H9 (cell line): ENCODE results near the gene DOCK2. TPM values are rescaled to one million over a fixed set of nuclear protein-coding genes. Genes with fewer than 3 reads are reported as not detected.

Experiments used
- DNase-seq: peaks from one replicate; pipeline ENCODE4 v3.0.0-alpha.2; 2017
- H2AFZ ChIP-seq: one replicate; pipeline ENCODE4 v1.6.1; 2013; ENCODE audit warnings: mild to moderate bottlenecking, low read length, control low read depth, moderate library complexity
- H2AK5ac ChIP-seq: 2 replicates; pipeline ENCODE4 v1.6.1; 2013; ENCODE audit warnings: low read length, control low read depth, mixed read lengths; ENCODE audit not compliant: insufficient read length
- H2BK120ac ChIP-seq: one replicate; pipeline ENCODE4 v1.6.1; 2013; ENCODE audit warnings: low read depth, mild to moderate bottlenecking, low read length, control low read depth, inconsistent platforms; ENCODE audit not compliant: poor library complexity, severe bottlenecking
- H2BK12ac ChIP-seq: 2 replicates; pipeline ENCODE4 v1.6.1; 2013; ENCODE audit warnings: low read length, control low read depth, mixed read lengths, low read depth; ENCODE audit not compliant: insufficient read length
- H2BK15ac ChIP-seq: 2 replicates; pipeline ENCODE4 v1.6.1; 2013; ENCODE audit warnings: low read depth, low read length, control low read depth
- H2BK20ac ChIP-seq: one replicate; pipeline ENCODE4 v1.6.1; 2013; ENCODE audit warnings: low read depth, mild to moderate bottlenecking, low read length, control low read depth, inconsistent platforms; ENCODE audit not compliant: poor library complexity, severe bottlenecking
- H2BK5ac ChIP-seq: 2 replicates; pipeline ENCODE4 v1.6.1; 2013; ENCODE audit warnings: low read length, control low read depth, mixed read lengths; ENCODE audit not compliant: insufficient read length
- H3K14ac ChIP-seq: 2 replicates; pipeline ENCODE4 v1.6.1; 2013; ENCODE audit warnings: low read length, control low read depth; ENCODE audit not compliant: insufficient read depth
- H3K18ac ChIP-seq: 2 replicates; pipeline ENCODE4 v1.6.1; 2013; ENCODE audit warnings: low read depth, mild to moderate bottlenecking, mixed read lengths, low read length, control low read depth; ENCODE audit not compliant: insufficient read length
- H3K23ac ChIP-seq: 2 replicates; pipeline ENCODE4 v1.6.1; 2013; ENCODE audit warnings: low read length, control low read depth, mixed read lengths, low read depth; ENCODE audit not compliant: insufficient read length
- H3K23me2 ChIP-seq: 2 replicates; pipeline ENCODE4 v1.6.1; 2013; ENCODE audit warnings: low read depth, mild to moderate bottlenecking, mixed read lengths, low read length, control low read depth; ENCODE audit not compliant: insufficient read length, poor library complexity, severe bottlenecking
- H3K27ac ChIP-seq: 2 replicates; pipeline ENCODE4 v1.5.1; 2013; ENCODE audit warnings: low read length, control low read depth, mixed read lengths, low read depth; ENCODE audit not compliant: insufficient read length
- H3K27me3 ChIP-seq: 2 replicates; pipeline ENCODE4 v1.6.1; 2013; ENCODE audit warnings: low read length, control low read depth, inconsistent platforms; ENCODE audit not compliant: insufficient read depth
- H3K4ac ChIP-seq: 2 replicates; pipeline ENCODE4 v1.6.1; 2013; ENCODE audit warnings: low read depth, mild to moderate bottlenecking, control low read depth, inconsistent platforms, low read length, moderate library complexity
- H3K4me1 ChIP-seq: 2 replicates; pipeline ENCODE4 v1.6.1; 2013; ENCODE audit warnings: low read length, control low read depth, inconsistent platforms; ENCODE audit not compliant: insufficient read depth
- H3K4me2 ChIP-seq: 2 replicates; pipeline ENCODE4 v1.6.1; 2013; ENCODE audit warnings: low read length, control low read depth, mixed read lengths; ENCODE audit not compliant: insufficient read length, insufficient read depth
- H3K56ac ChIP-seq: 2 replicates; pipeline ENCODE4 v1.6.1; 2013; ENCODE audit warnings: low read depth, mild to moderate bottlenecking, mixed read lengths, low read length, control low read depth; ENCODE audit not compliant: insufficient read length
- H3K79me1 ChIP-seq: 2 replicates; pipeline ENCODE4 v1.6.1; 2013; ENCODE audit warnings: low read depth, mild to moderate bottlenecking, moderate library complexity, low read length, control low read depth, inconsistent platforms; ENCODE audit not compliant: insufficient read depth, poor library complexity, severe bottlenecking
- H3K79me2 ChIP-seq: 2 replicates; pipeline ENCODE4 v1.6.1; 2013; ENCODE audit warnings: low read length, control low read depth, inconsistent platforms; ENCODE audit not compliant: insufficient read depth
- H3K9ac ChIP-seq: 2 replicates; pipeline ENCODE4 v1.6.1; 2013; ENCODE audit warnings: low read length, control low read depth, mixed read lengths; ENCODE audit not compliant: insufficient read length; ENCODE audit errors: extremely low read depth
- H3K9me3 ChIP-seq: one replicate; pipeline ENCODE4 v1.6.1; 2013; ENCODE audit warnings: low read depth, low read length, inconsistent platforms; ENCODE audit not compliant: control insufficient read depth
- H3T11ph ChIP-seq: one replicate; pipeline ENCODE4 v1.6.1; 2013; ENCODE audit warnings: mild to moderate bottlenecking, low read length, control low read depth, inconsistent platforms
- H4K20me1 ChIP-seq: one replicate; pipeline ENCODE4 v1.6.1; 2013; ENCODE audit not compliant: control insufficient read depth, insufficient read length, insufficient read depth
- H4K5ac ChIP-seq: 2 replicates; pipeline ENCODE4 v1.6.1; 2013; ENCODE audit warnings: low read depth, mild to moderate bottlenecking, mixed read lengths, low read length, control low read depth; ENCODE audit not compliant: insufficient read length
- H4K8ac ChIP-seq: replicated peaks from 2 replicates; pipeline ENCODE4 v1.6.1; 2013; ENCODE audit warnings: low read length, control low read depth, mixed read lengths, low read depth; ENCODE audit not compliant: insufficient read length
- H4K91ac ChIP-seq: 2 replicates; pipeline ENCODE4 v1.6.1; 2013; ENCODE audit warnings: low read depth, mild to moderate bottlenecking, moderate library complexity, mixed read lengths, low read length, control low read depth; ENCODE audit not compliant: insufficient read length
- H3K27ac Mint-ChIP-seq, 3 experiments: 2 replicates in 2 of 3; 3 replicates in 1 of 3; pipeline ENCODE4 v1.8.0; 2020 to 2021; ENCODE audit warnings: mixed read lengths in 3 of 3, mild to moderate bottlenecking in 1 of 3, moderate library complexity in 1 of 3
- H3K27me3 Mint-ChIP-seq: 2 replicates; pipeline ENCODE4 v1.8.0; 2021; ENCODE audit warnings: low read depth, mild to moderate bottlenecking, moderate library complexity, mixed read lengths
- H3K36me3 Mint-ChIP-seq, 3 experiments: 2 replicates in 2 of 3; 3 replicates in 1 of 3; pipeline ENCODE4 v1.8.0; 2020 to 2021; ENCODE audit warnings: low read depth in 3 of 3, mixed read lengths in 3 of 3; ENCODE audit not compliant: insufficient read depth in 1 of 3
- H3K4me1 Mint-ChIP-seq, 2 experiments: 2 replicates each; pipeline ENCODE4 v1.8.0; 2020; ENCODE audit warnings: mixed read lengths in 2 of 2
- H3K4me3 Mint-ChIP-seq, 2 experiments: 2 replicates in 1 of 2; 3 replicates in 1 of 2; pipeline ENCODE4 v1.8.0; 2020 to 2021; ENCODE audit warnings: mild to moderate bottlenecking in 2 of 2, mixed read lengths in 2 of 2, moderate library complexity in 1 of 2
- H3K9me3 Mint-ChIP-seq, 2 experiments: 2 replicates in 1 of 2; 3 replicates in 1 of 2; pipeline ENCODE4 v1.8.0; 2020; ENCODE audit warnings: mild to moderate bottlenecking in 2 of 2, mixed read lengths in 2 of 2, moderate library complexity in 1 of 2
- CTCF ChIP-seq: fragments of 200-600 bp; sonication (generic); conservative IDR thresholded peaks from 3 replicates; pipeline ENCODE4 v1.8.0; 2021; ENCODE audit warnings: antibody characterized with exemption, mild to moderate bottlenecking
- WGBS: extraction: QIAGEN DNeasy Blood & Tissue Kit; methylation state at CpG from one replicate; pipeline ENCODE4 v1.1.7; 2013; ENCODE audit warnings: missing lambda C conversion rate, low lambda C conversion rate, mixed read lengths; ENCODE audit not compliant: insufficient read length; ENCODE audit errors: extremely low coverage; 5-methylcytosine and 5-hydroxymethylcytosine counted together
- total RNA-seq: library from RNA; stranded (reverse); gene quantifications from 2 replicates; pipeline ENCODE4 v1.2.1, GENCODE V29; 2021

DOCK2 gene
- total RNA-seq, 1 experiment from 2014 or later, result 7.8 TPM

GRCh38 chr5:169848792-169849191 is 211.7 kb downstream of the DOCK2 start:
- Histone ChIP-seq H3K79me2 (no peaks in the 10 kb centered on the region), H4K20me1 (no peaks in the 10 kb centered on the region), H3K23me2 (no peaks in the 10 kb centered on the region), H2AFZ (no peak overlapping the region), H2BK15ac (no peak overlapping the region), H4K8ac (no peak overlapping the region), H3K4me1 (no peaks in the 10 kb centered on the region), H3K27me3 (no peaks in the 10 kb centered on the region), H3K27ac (no peak overlapping the region), H2BK20ac (no peak overlapping the region), H3K56ac (no peak overlapping the region), H3K9ac (no peak overlapping the region), H3K9me3 (peaks cover 7% of the 10 kb centered on the region), H3K4me2 (no peak overlapping the region), H3K18ac (no peak overlapping the region), H2BK12ac (no peak overlapping the region), H3K4ac (no peak overlapping the region), H3T11ph (no peak overlapping the region), H3K79me1 (no peaks in the 10 kb centered on the region), H4K91ac (no peak overlapping the region), H2AK5ac (no peak overlapping the region), H2BK120ac (no peak overlapping the region), H3K14ac (no peak overlapping the region), H2BK5ac (no peak overlapping the region), H4K5ac (no peak overlapping the region), H3K23ac (no peak overlapping the region)
- no peak overlapping the region for H3K4me3 Mint-ChIP-seq
- no peak for DNase-seq
- peaks cover 0 to 7% of the 10 kb centered on the region in 2 experiments; a peak in 1 of 4 replicates for H3K4me1 Mint-ChIP-seq
- peaks cover 23% of the 10 kb centered on the region in 2 experiments for H3K9me3 Mint-ChIP-seq
- H3K36me3 Mint-ChIP-seq, result peaks cover 6 to 15% (median 13%) of the 10 kb centered on the region in 3 experiments; a peak in 6 of 7 replicates
- TF ChIP-seq CTCF, result no peak
- WGBS, result no CpG with 5 or more reads among the region's 2 CpGs
- H3K27ac Mint-ChIP-seq, result no peak overlapping the region
- no peaks in the 10 kb centered on the region; the same call in 1 of the 2 replicates for H3K27me3 Mint-ChIP-seq
